SK-N-SH (cell line): ENCODE data around the gene TTC23L.

ENCODE experiments used
- CHD2 ChIP-seq: fragments of 150-350 bp; IDR thresholded peaks from 2 replicates; pipeline ENCODE4 v1.6.1; 2018; ENCODE audit warnings: low read length; ENCODE audit not compliant: partially characterized antibody
- CTCF ChIP-seq: fragments of 200-600 bp; sonication (generic); IDR thresholded peaks from 2 replicates; pipeline ENCODE4 v1.6.1; 2017; ENCODE audit warnings: antibody characterized with exemption, mild to moderate bottlenecking, moderate library complexity
- ELF1 ChIP-seq: IDR thresholded peaks from 2 replicates; pipeline ENCODE4 v1.4.0; 2012
- EZH2phosphoT487 ChIP-seq: fragments of 200-600 bp; sonication (generic); IDR thresholded peaks from 2 replicates; pipeline ENCODE4 v1.6.1; 2017; ENCODE audit warnings: low read depth, mixed run types, mild to moderate bottlenecking, antibody characterized with exemption, moderate library complexity, borderline replicate concordance
- FOSL2 ChIP-seq: IDR thresholded peaks from 2 replicates; pipeline ENCODE4 v1.4.0; 2012; ENCODE audit warnings: low read depth, mild to moderate bottlenecking, moderate library complexity, borderline replicate concordance
- GABPA ChIP-seq: IDR thresholded peaks from 2 replicates; pipeline ENCODE4 v1.4.0; 2012; ENCODE audit warnings: low read depth, mild to moderate bottlenecking
- JUND ChIP-seq: IDR thresholded peaks from 2 replicates; pipeline ENCODE4 v1.4.0; 2012
- PBX3 ChIP-seq: IDR thresholded peaks from 2 replicates; pipeline ENCODE4; 2012
- POLR2AphosphoS5 ChIP-seq: IDR thresholded peaks from 2 replicates; pipeline ENCODE4 v1.6.1; 2012; ENCODE audit warnings: low read depth, low read length
- RAD21 ChIP-seq: IDR thresholded peaks from 2 replicates; pipeline ENCODE4 v1.6.1; 2012; ENCODE audit warnings: mild to moderate bottlenecking, low read length
- RCOR1 ChIP-seq: fragments of 150-350 bp; IDR thresholded peaks from 2 replicates; pipeline ENCODE4 v1.6.1; 2017; ENCODE audit warnings: antibody characterized with exemption, low read length
- REST ChIP-seq: IDR thresholded peaks from 2 replicates; pipeline ENCODE4 v1.6.1; 2012; ENCODE audit warnings: mild to moderate bottlenecking, low read depth, low read length, moderate library complexity
- SIN3A ChIP-seq: IDR thresholded peaks from 2 replicates; pipeline ENCODE4 v1.6.1; 2012; ENCODE audit warnings: low read depth, mild to moderate bottlenecking, low read length, moderate library complexity, borderline replicate concordance

- TF ChIP-seq CTCF (no peak), PBX3 (no peak), POLR2AphosphoS5 (no peak), ELF1 (no peak), FOSL2 (no peak), JUND (no peak), GABPA (no peak), CHD2 (no peak), SIN3A (no peak), RCOR1 (no peak), EZH2phosphoT487 (no peak), RAD21 (no peak), REST (no peak)
Observed at GRCh38 chr5:34847056-34847455, 8.1 kb downstream of the TTC23L start.
